Stimulated activated CD8-positive, alpha-beta memory T cell treated with anti-CD3 and anti-CD28 coated beads, Interleukin-12 subunit alpha, Interleukin-12 subunit beta, amount 100 ng/mL, for 24 hours (primary cell): ENCODE results near the gene PUS7L.
"Not testable (repeated sequence)": the region's sequence is repeated elsewhere in the genome, so short reads cannot be mapped to it uniquely, and the experiment has no call there.

Source experiments
- DNase-seq: peaks from one replicate; pipeline ENCODE4 v3.0.0-alpha.2; 2020; ENCODE audit errors: extremely low read depth

PUS7L gene

GRCh38 chr12:43758728-43759563, at the start of gene PUS7L, which contains the start of gene IRAK4:
PUS7L (minus strand) TSS chr12:43758790; CDS start chr12:43755245, 3,545 bp downstream.
IRAK4 (plus strand) TSS chr12:43758951; CDS start chr12:43768112, 9,161 bp downstream.
- DNase-seq: peak; percentile 84

GRCh38 chr12:43807386-43807785, 48.8 kb upstream of the PUS7L start:
- no peak for DNase-seq

- no peak for DNase-seq
These were observed 48.1 kb upstream of the PUS7L start for GRCh38 chr12:43806737-43807072.

- peak; percentile 73 for DNase-seq
These were observed 47.5 kb upstream of the PUS7L start, which contains the start of gene TWF1 for GRCh38 chr12:43805860-43806736. TWF1 (minus strand) TSS chr12:43806317; CDS start chr12:43806245, 72 bp downstream.

GRCh38 chr12:43805149-43805859, 46.7 kb upstream of the PUS7L start:
- no peak for DNase-seq

GRCh38 chr12:43797561-43798217, 39.1 kb upstream of the PUS7L start:
- DNase-seq: no peak

GRCh38 chr12:43795716-43796280, 37.2 kb upstream of the PUS7L start:
- DNase-seq: no peak

GRCh38 chr12:43789941-43790340, 31.4 kb upstream of the PUS7L start:
- DNase-seq: no peak

- DNase-seq: no peak
These were observed 28.5 kb upstream of the PUS7L start for GRCh38 chr12:43786899-43787693.

GRCh38 chr12:43776498-43776897, 17.9 kb upstream of the PUS7L start:
- DNase-seq: no peak

- no peak for DNase-seq
These were observed 7.7 kb upstream of the PUS7L start for GRCh38 chr12:43766291-43766690.

- DNase-seq: no peak
These were observed 5.9 kb upstream of the PUS7L start for GRCh38 chr12:43764528-43764927.

- no peak for DNase-seq
These were observed 5.2 kb upstream of the PUS7L start for GRCh38 chr12:43763769-43764168.

GRCh38 chr12:43762596-43762995, 4.0 kb upstream of the PUS7L start:
- no peak for DNase-seq

GRCh38 chr12:43761500-43761899, 2.9 kb upstream of the PUS7L start:
- no peak for DNase-seq

GRCh38 chr12:43760396-43760795, 1.8 kb upstream of the PUS7L start:
- DNase-seq: no peak

- DNase-seq: peak; percentile 5
These were observed 303 bp downstream of the PUS7L start for GRCh38 chr12:43758247-43758727.

- no peak for DNase-seq
These were observed 4.6 kb downstream of the PUS7L start for GRCh38 chr12:43754015-43754414.

GRCh38 chr12:43751360-43751759, 7.2 kb downstream of the PUS7L start:
- DNase-seq: not testable (repeated sequence)

- no peak for DNase-seq
These were observed 7.8 kb downstream of the PUS7L start for GRCh38 chr12:43750814-43751213.
